ENCODE results near the gene CCDC85B.

The CCDC85B gene

GRCh38 chr11:65854161-65854592 lies 36.3 kb upstream of the CCDC85B start:
- TF ChIP-seq GATA2 (IDR thresholded peaks at IDR 0.05; ENCODE audit: low read depth, low read length) (no peak), GATA3 (IDR thresholded peaks at IDR 0.05; ENCODE audit: low read depth, low read length) (no peak)

DNA sequence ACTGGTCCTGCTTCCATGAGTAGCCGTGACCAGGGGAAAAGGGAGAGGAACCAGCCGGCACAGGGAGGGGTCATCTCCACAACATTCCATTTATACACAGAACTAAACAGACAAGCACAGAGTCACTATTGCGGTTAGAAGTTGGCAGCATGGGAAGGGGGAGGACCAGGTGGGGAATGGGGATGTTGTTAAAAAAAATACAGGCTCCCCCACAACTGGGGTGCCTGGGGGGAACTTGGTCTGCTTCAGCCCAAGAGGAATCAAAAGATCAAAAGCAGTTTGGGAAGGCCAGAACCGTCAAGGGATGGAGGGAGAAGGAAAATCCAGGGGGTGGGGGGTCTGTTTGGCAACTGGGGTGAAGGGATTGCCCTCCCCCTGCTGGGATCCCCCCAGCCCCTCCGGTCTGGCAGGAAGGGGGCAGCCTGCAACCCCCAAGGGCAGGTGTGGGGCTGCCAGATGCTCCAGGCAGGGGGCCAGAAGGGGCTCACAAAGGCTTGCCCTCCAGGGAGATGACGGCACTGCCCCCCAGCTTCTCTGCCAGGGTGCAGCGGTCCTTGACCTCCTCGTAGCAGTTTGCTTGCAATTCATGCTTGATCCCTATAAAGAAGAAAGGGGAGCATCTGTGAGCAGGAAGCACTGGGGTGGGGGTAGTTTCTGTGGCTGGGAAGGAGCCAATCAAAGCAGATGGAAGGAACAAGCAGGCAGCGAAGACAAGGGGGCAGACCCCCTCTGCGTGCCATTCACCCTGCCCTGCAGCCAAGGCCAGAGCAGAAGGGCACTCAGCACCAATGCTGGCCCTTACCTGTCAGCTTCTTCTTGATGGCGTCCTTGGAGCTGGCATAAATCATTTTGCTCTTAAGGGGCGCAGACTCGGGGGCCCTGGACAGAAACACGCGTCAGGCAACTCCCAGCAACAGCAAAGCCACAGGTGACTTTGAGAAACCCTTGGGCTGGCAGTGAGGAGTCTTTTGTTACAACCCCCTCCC lies 35.3 kb upstream of the CCDC85B start:
- TF ChIP-seq GATA2 (IDR thresholded peaks at IDR 0.05; ENCODE audit: low read depth, low read length) (no peak), GATA3 (IDR thresholded peaks at IDR 0.05; ENCODE audit: low read depth, low read length) (no peak)

DNA sequence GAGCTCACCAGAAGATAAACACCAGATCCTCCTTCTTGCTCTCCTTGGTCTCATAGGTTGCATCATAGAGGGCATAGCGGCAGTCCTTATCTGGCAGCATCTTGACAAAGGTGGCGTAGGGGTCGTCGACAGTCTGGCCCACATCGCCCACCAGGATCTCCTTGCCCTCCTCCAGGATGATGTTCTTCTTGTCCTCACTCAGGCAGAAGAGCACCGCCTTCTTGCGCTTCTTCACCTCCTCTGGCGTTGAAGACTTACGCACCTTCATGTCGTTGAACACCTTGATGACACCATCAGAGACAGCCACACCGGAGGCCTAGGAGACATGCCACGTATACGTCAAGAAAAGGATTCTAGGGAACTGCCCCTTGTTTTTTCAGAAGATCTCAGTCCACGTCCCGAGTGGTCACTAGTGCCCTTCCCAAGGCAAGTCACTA lies 34.5 kb upstream of the CCDC85B start:
- TF ChIP-seq GATA2 (IDR thresholded peaks at IDR 0.05; ENCODE audit: low read depth, low read length) (no peak), GATA3 (IDR thresholded peaks at IDR 0.05; ENCODE audit: low read depth, low read length) (no peak)

GRCh38 chr11:65856689-65857499 lies 33.6 kb upstream of the CCDC85B start:
- no peak for TF ChIP-seq GATA3 (IDR thresholded peaks at IDR 0.05; ENCODE audit: low read depth, low read length)
- TF ChIP-seq GATA2 (IDR thresholded peaks at IDR 0.05; ENCODE audit: low read depth, low read length), result no peak

DNA sequence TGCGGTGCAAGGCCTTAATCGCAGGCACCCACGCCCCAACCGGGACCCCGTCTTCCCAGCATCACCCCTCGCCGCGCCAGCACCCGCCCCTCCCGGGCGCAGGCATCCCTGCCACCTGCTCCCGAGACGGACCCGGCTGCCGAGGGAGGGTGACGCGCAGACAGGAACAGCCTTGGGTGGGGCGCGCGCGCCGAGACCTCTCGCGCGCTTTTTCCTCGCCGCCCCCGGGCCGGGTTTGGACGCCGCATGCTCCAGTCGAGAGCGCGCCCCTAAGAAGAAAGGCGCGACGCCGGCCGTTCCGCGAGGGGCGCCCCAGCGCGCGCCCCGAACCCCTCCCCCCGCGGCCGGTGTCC lies 33.0 kb upstream of the CCDC85B start:
- no peak for TF ChIP-seq GATA2 (IDR thresholded peaks at IDR 0.05; ENCODE audit: low read depth, low read length)
- TF ChIP-seq GATA3 (IDR thresholded peaks at IDR 0.05; ENCODE audit: low read depth, low read length), result no peak

DNA sequence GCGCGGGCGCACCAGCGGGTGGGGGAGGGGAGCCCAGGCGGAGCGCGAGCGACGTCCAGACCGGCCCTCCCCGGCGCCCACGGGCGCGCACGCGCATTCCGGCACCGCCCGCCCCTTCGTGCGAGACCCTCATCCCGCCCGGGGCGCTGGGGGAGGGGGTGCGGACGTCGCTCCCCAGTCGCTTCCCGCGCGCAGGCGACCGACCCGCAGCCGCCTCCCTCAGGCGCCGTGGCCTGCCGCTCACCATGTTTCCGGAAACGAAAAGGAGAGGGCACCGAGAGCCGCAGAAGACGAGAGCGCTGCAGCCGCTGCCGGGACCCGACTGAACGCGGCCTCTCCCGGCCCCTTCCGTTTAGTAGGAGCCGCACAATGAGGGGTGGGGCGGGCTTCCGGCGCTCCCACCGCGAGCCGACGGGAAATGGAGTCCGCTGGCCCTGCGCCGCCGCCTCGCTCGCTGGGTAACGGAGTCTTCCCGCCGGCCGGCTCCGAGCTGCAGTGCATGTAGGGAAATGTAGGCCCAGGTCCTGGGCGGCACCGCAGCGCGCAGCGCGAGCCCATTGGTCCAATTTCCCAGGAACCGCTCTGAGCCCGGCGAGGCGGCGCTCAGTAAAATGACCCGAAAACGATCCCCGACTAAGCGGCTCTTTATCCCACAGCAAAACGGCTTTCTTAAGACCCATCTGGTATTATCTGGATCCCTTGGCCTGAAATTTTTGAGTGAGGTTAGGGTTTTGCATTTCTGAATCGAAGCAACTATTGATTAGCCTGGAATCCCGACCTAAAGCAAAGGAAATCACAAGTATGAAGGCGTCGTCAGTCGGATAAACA lies 32.4 kb upstream of the CCDC85B start, which contains the start of gene CFL1:
Gene CFL1 (minus strand): TSS at position 328 of the 828 bp plus-strand sequence. CDS start 81 bp downstream, at position 247.
- TF ChIP-seq GATA3 (IDR thresholded peaks at IDR 0.05; ENCODE audit: low read depth, low read length) (no peak), GATA2 (IDR thresholded peaks at IDR 0.05; ENCODE audit: low read depth, low read length) (no peak)

GRCh38 chr11:65858681-65859087 lies 31.8 kb upstream of the CCDC85B start:
- no peak for TF ChIP-seq GATA2 (IDR thresholded peaks at IDR 0.05; ENCODE audit: low read depth, low read length)
- no peak for TF ChIP-seq GATA3 (IDR thresholded peaks at IDR 0.05; ENCODE audit: low read depth, low read length)

GRCh38 chr11:65859095-65859811 lies 31.2 kb upstream of the CCDC85B start:
- TF ChIP-seq GATA3 (IDR thresholded peaks at IDR 0.05; ENCODE audit: low read depth, low read length) (no peak), GATA2 (IDR thresholded peaks at IDR 0.05; ENCODE audit: low read depth, low read length) (no peak)

GRCh38 chr11:65859812-65860277 lies 30.6 kb upstream of the CCDC85B start:
- TF ChIP-seq GATA2 (IDR thresholded peaks at IDR 0.05; ENCODE audit: low read depth, low read length), result no peak
- no peak for TF ChIP-seq GATA3 (IDR thresholded peaks at IDR 0.05; ENCODE audit: low read depth, low read length)

DNA sequence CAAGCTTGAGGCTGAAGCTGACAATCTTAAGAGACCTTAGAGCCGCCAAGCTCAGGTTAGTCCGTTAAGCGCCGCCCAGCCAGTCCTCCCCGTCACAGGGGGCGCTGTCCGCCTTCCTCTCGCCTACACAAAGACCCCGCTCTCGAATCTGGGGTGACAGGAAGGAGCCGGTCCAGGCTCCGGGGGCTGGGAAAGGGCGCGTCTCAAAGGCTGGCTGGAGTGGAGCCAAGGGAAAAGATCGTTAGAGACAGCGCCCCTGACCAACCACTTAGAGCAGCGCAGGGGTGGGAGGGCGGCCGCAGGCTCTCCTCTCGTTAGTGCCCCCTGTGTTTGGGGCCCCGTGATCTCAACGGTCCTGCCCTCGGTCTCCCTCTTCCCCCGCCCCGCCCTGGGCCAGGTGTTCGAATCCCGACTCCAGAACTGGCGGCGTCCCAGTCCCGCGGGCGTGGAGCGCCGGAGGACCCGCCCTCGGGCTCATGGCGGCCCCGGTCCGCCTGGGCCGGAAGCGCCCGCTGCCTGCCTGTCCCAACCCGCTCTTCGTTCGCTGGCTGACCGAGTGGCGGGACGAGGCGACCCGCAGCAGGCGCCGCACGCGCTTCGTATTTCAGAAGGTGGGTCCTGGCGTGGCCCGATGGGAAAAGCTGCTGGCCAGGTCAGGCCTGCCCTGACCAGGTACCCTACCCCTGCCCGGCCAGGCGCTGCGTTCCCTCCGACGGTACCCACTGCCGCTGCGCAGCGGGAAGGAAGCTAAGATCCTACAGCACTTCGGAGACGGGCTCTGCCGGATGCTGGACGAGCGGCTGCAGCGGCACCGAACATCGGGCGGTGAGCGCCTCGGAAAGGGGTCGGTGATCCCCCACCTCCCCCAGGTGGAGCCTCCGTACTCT lies 30.0 kb upstream of the CCDC85B start, which contains the start of gene MUS81:
Gene MUS81 (plus strand): TSS at position 156 of the 887 bp plus-strand sequence. CDS start 321 bp downstream, at position 477.
- TF ChIP-seq GATA2 (IDR thresholded peaks at IDR 0.05; ENCODE audit: low read depth, low read length) (no peak; the same call in 1 of the 2 replicates), GATA3 (IDR thresholded peaks at IDR 0.05; ENCODE audit: low read depth, low read length) (no peak)

GRCh38 chr11:65861165-65861505 lies 29.3 kb upstream of the CCDC85B start:
- TF ChIP-seq GATA3 (IDR thresholded peaks at IDR 0.05; ENCODE audit: low read depth, low read length) (no peak), GATA2 (IDR thresholded peaks at IDR 0.05; ENCODE audit: low read depth, low read length) (no peak)

All from SH-SY5Y (cell line).